Left lung (tissue), 10 donors: ENCODE measurements around the gene NFATC1. TPM values are rescaled to one million over a fixed set of nuclear protein-coding genes. Genes with fewer than 3 reads are reported as not detected.

ENCODE experiments used
- ATAC-seq: fragments of 200-7000 bp; cut with Tn5 transposase; one replicate; pipeline ENCODE4 v1.9.1; 2020; ENCODE audit warnings: moderate library complexity
- DNase-seq, 4 donors: peaks; one replicate each; pipeline ENCODE4 v3.0.0-alpha.2; 2013 to 2020
- H3K27ac ChIP-seq, 2 donors: fragments of 200-600 bp; sonication (generic) in 1 of 2; one replicate each; pipeline versions ENCODE4 v1.5.0 to v1.8.0; 2020 to 2021
- H3K27me3 ChIP-seq, 2 donors: fragments of 200-600 bp; sonication (generic) in 1 of 2; one replicate each; pipeline versions ENCODE4 v1.5.0 to v1.8.0; 2020 to 2021
- H3K36me3 ChIP-seq, 2 donors: fragments of 200-600 bp; sonication (generic) in 1 of 2; one replicate each; pipeline versions ENCODE4 v1.5.0 to v1.8.0; 2020 to 2021
- H3K4me1 ChIP-seq, 2 donors: fragments of 200-600 bp; one replicate each; pipeline ENCODE4 v1.8.0; 2021
- H3K4me3 ChIP-seq, 2 donors: fragments of 200-600 bp; sonication (generic) in 1 of 2; one replicate each; pipeline versions ENCODE4 v1.5.0 to v1.8.0; 2020 to 2021; ENCODE audit warnings: mild to moderate bottlenecking in 1 of 2
- H3K9me3 ChIP-seq, 2 donors: fragments of 200-600 bp; sonication (generic) in 1 of 2; one replicate each; pipeline versions ENCODE4 v1.5.0 to v1.8.0; 2020 to 2021
- intact Hi-C, 2 donors: fragments of 100-400 bp; cut with DNase I; formaldehyde crosslinking; loops; one replicate each; pipeline versions ENCODE4 v1.11.2 to v1.14.2; 2022
- polyA plus RNA-seq, 6 donors: library from polyadenylated mRNA; unstranded; fragments of 120-200 nt; gene quantifications; one replicate each; pipeline ENCODE4 v1.2.1, GENCODE V29; 2013; ENCODE audit not compliant: insufficient read length in 6 of 6
- total RNA-seq, 2 donors: library from RNA; stranded (reverse); fragmentation: NEBNext Ultra II Directional; extraction: Animal tissue kit (Norgen Biotek cat#: 25700); gene quantifications; one replicate each; pipeline ENCODE4 v1.2.1, GENCODE V29; 2021
- TF ChIP-seq, protein P1 (sequence below), 2 donors: fragments of 200-600 bp; sonication (generic) in 1 of 2; IDR thresholded peaks; one replicate each; pipeline versions ENCODE4 v1.5.0 to v1.8.0; 2021; ENCODE audit warnings: antibody characterized with exemption in 2 of 2
- donor health status: DM: no; HTN: yes; CAD: no.
- donor health status: DM: no; HTN: no; CAD: no.

NFATC1 gene
- total and polyA plus RNA-seq, 8 donors: 6.5 to 17.1 (median 8.0) TPM

DNA sequence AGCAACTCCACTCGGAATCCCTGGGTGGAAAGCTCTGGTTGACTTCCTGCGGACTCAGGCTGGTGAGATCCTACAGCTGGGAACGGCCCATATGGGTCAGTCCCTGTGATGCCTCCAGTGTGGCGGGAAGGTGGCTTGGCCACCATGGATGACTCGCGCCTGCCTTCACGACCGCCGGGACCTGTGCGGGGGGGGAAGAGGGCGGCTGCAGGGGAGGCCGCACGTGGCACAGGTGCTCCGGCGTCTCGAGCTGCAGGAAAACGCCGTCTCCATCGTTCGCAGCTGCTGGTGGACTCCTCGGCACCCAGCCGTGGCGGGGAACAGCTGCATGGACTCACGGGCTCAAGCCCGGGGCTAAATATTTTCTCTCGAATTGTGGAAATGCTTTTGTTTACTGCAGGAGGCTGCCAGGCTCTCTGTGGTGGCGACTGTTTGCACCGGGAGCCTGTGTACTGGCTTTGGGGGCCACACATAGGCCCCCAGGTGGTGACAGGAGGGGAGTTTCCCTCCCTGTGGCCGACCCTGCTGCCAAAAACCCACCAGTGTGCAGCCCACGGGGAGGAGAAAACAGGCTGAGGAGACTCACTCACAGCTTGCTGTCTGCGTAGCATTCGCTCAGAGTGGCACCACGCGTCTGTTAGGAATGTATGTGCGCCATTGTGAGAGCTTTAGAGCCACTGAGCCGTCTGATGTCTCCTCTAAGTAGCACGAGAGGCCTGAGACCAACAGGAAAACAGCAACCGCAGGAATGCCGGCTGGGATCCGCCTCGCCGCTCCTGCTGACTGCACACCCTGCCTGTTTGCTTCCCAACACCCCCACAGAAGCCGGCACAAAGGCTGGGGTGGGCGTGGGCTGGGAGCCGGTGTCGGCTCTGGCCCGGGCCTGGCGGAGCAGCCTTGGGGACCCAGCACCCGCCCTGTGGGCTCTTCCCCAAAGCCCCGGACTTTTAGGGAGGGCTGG lies 89.2 kb downstream of the NFATC1 start:
- H3K27me3 ChIP-seq: no peaks in the 10 kb centered on the region
- no peaks in the 10 kb centered on the region for H3K9me3 ChIP-seq
- TF ChIP-seq, protein P1, sequence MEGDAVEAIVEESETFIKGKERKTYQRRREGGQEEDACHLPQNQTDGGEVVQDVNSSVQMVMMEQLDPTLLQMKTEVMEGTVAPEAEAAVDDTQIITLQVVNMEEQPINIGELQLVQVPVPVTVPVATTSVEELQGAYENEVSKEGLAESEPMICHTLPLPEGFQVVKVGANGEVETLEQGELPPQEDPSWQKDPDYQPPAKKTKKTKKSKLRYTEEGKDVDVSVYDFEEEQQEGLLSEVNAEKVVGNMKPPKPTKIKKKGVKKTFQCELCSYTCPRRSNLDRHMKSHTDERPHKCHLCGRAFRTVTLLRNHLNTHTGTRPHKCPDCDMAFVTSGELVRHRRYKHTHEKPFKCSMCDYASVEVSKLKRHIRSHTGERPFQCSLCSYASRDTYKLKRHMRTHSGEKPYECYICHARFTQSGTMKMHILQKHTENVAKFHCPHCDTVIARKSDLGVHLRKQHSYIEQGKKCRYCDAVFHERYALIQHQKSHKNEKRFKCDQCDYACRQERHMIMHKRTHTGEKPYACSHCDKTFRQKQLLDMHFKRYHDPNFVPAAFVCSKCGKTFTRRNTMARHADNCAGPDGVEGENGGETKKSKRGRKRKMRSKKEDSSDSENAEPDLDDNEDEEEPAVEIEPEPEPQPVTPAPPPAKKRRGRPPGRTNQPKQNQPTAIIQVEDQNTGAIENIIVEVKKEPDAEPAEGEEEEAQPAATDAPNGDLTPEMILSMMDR (IDR thresholded peaks at IDR 0.05): no peak
- no peak overlapping the region for H3K4me3 ChIP-seq
- DNase-seq (peak in 3 of 4 donors; percentile 32 to 75 (median 33)), ATAC-seq (peak; percentile 68)
- no peak overlapping the region for H3K27ac ChIP-seq
- H3K36me3 ChIP-seq: peaks cover 0 to 33% of the 10 kb centered on the region in 2 donors
- no peaks in the 10 kb centered on the region for H3K4me1 ChIP-seq
- intact Hi-C loops: no loop called here

DNA sequence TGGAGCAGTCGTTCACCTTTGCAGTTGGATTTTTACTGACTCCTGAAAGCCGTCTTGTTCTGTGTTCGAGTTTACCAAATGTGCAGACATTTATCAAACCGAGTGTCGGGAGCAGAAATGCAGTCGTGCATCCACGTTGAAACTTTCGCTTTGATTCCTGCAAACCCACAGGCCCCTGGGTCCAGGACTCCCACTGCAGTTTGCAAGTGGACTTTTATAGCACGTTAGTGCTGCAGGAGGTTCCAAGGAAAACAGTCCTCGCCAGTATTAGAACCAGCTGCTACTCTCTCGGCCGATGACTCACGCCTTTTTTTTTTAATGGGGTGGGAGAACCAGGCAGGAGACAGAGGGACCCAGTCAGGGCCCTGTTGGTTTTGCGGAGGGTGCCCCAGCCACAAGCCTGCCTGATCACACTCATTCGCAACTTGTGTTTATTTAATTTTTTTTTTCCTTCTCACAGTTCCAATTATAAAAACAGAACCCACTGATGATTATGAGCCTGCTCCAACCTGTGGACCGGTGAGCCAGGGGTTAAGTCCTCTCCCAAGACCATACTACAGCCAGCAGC lies 90.1 kb downstream of the NFATC1 start:
- peak in 1 of 4 donors; percentile 22 for DNase-seq
- Histone ChIP-seq H3K27me3 (no peaks in the 10 kb centered on the region), H3K4me1 (no peaks in the 10 kb centered on the region), H3K4me3 (no peak overlapping the region), H3K27ac (no peak overlapping the region), H3K9me3 (no peaks in the 10 kb centered on the region), H3K36me3 (peaks cover 0 to 33% of the 10 kb centered on the region in 2 donors)
- TF ChIP-seq, protein P1 (IDR thresholded peaks at IDR 0.05): no peak
- intact Hi-C loops: no loop called here
- ATAC-seq: peak; percentile 16

DNA sequence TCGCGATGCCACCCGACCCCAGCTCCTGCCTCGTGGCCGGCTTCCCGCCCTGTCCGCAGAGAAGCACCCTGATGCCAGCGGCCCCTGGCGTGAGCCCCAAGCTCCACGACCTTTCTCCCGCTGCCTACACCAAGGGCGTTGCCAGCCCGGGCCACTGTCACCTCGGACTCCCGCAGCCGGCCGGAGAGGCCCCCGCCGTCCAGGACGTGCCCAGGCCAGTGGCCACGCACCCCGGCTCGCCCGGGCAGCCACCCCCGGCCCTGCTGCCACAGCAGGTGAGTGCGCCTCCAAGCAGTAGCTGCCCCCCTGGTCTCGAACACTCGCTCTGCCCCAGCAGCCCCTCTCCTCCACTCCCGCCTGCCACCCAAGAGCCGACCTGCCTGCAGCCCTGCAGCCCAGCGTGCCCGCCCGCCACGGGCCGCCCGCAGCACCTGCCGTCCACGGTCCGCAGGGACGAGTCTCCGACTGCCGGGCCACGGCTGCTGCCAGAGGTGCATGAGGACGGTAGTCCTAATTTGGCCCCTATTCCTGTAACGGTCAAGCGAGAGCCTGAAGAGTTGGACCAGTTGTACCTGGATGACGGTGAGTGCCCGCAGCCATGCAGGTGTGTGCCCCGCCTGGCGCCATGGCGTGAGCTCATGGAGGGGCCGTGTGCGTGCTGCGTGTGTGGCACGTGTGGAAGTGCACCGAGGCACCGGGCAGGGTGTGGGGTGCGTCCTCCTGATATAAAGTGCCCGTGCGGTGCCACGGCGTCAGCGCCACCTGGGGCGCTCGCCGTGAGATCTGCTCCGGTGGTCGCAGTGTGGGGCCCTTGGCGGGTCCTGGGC lies 90.8 kb downstream of the NFATC1 start:
- Histone ChIP-seq H3K4me3 (no peak overlapping the region), H3K4me1 (no peaks in the 10 kb centered on the region), H3K36me3 (peaks cover 0 to 33% of the 10 kb centered on the region in 2 donors), H3K9me3 (no peaks in the 10 kb centered on the region), H3K27me3 (no peaks in the 10 kb centered on the region), H3K27ac (no peak overlapping the region)
- no peak for ATAC-seq
- TF ChIP-seq, protein P1 (IDR thresholded peaks at IDR 0.05): no peak
- intact Hi-C loops: no loop called here
- DNase-seq: peak in 2 of 4 donors; percentile 32 to 77

DNA sequence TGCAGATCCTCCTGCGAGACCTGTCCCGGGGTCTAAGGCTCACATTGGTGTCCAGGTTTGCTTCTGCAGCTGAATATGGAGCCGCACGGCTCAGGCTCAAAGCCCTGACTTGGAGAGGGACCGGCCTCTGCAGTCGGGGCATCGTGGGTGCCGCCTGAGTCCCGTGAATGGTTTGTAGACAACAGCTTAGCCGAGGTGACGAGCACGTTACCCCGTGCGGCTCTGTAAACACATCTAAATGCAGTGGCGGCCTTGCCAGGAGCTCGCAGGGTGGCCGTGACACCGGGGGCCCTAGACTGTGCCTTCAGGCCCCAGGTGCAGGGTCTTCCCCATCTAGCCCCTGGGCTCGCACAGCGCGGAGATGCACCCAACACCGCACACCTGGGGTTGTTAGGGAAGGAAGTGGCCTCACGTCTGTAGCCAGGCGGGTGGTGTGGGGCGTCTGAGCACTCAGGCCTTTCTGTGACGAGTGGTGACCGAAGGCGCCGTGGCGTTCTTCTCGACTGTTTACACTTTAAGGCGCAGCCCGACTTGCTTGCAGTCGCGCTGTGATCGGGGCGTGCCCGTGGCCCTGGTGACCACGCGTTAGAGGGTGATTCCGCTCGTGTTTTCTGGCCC lies 91.6 kb downstream of the NFATC1 start:
- H3K4me3 ChIP-seq: no peak overlapping the region
- H3K27me3 ChIP-seq: no peaks in the 10 kb centered on the region
- intact Hi-C loops: no loop called here
- H3K36me3 ChIP-seq: peaks cover 0 to 33% of the 10 kb centered on the region in 2 donors
- no peaks in the 10 kb centered on the region for H3K9me3 ChIP-seq
- no peak overlapping the region for H3K27ac ChIP-seq
- no peaks in the 10 kb centered on the region for H3K4me1 ChIP-seq
- TF ChIP-seq, protein P1 (IDR thresholded peaks at IDR 0.05): no peak
- ATAC-seq (no peak), DNase-seq (peak in 1 of 4 donors; percentile 78)
